Measurements from ENCODE around the gene SEMA3D. TPM values are rescaled to one million over a fixed set of nuclear protein-coding genes. Genes with fewer than 3 reads are reported as not detected.

SEMA3D gene
- total and polyA plus RNA-seq, 2 experiments from 2014 or later = 1.5 to 7.2 TPM

GRCh38 chr7:85068799-85069198 lies 118.1 kb downstream of the SEMA3D start:
- Histone ChIP-seq H3K4me3 (no peak overlapping the region), H3F3A (replicated peaks; ENCODE audit: low read depth) (no peaks in the 10 kb centered on the region), H3K27ac (ENCODE audit: low read depth) (no peak overlapping the region), H3K36me3 (ENCODE audit: insufficient read depth) (no peaks in the 10 kb centered on the region), H2AFZ (no peak overlapping the region), H3K9me2 (ENCODE audit: insufficient read depth) (no peaks in the 10 kb centered on the region), H3K27me3 (ENCODE audit: insufficient read depth) (no peaks in the 10 kb centered on the region), H3K79me2 (replicated peaks; ENCODE audit: insufficient read depth) (no peaks in the 10 kb centered on the region), H4K20me1 (replicated peaks; ENCODE audit: insufficient read depth) (no peaks in the 10 kb centered on the region), H3K4me2 (no peak overlapping the region), H3K4me1 (ENCODE audit: insufficient read depth) (peaks cover 7% of the 10 kb centered on the region)
- Mint-ChIP-seq H3K4me1 (peaks cover 6% of the 10 kb centered on the region; the same call in 2 of the 3 replicates), H3K27me3 (ENCODE audit: insufficient read depth, low read depth, poor library complexity) (no peaks in the 10 kb centered on the region), H3K27ac (no peak overlapping the region), H3K4me3 (no peak overlapping the region), H3K36me3 (ENCODE audit: low read depth) (no peaks in the 10 kb centered on the region), H3K9me3 (no peaks in the 10 kb centered on the region)
- no peak for TF ChIP-seq EZH2phosphoT487 (IDR thresholded peaks at IDR 0.05; ENCODE audit: unreplicated experiment)
- TF ChIP-seq, protein P1, sequence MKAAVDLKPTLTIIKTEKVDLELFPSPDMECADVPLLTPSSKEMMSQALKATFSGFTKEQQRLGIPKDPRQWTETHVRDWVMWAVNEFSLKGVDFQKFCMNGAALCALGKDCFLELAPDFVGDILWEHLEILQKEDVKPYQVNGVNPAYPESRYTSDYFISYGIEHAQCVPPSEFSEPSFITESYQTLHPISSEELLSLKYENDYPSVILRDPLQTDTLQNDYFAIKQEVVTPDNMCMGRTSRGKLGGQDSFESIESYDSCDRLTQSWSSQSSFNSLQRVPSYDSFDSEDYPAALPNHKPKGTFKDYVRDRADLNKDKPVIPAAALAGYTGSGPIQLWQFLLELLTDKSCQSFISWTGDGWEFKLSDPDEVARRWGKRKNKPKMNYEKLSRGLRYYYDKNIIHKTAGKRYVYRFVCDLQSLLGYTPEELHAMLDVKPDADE (IDR thresholded peaks at IDR 0.05) = no peak
- TF ChIP-seq POLR2AphosphoS5 (IDR thresholded peaks at IDR 0.05; ENCODE audit: low read depth) = no peak
- TF ChIP-seq ZNF114 (CRISPR knock-in tag; IDR thresholded peaks at IDR 0.05) = no peak
- no peak for TF ChIP-seq ZNF462 (CRISPR knock-in tag; IDR thresholded peaks at IDR 0.05)
- TF ChIP-seq NANOG (IDR thresholded peaks at IDR 0.05; ENCODE audit: borderline replicate concordance) = no peak
- TF ChIP-seq CREB1 (CRISPR knock-in tag; IDR thresholded peaks at IDR 0.05; ENCODE audit: low read depth) = no peak
- TF ChIP-seq, protein P2, sequence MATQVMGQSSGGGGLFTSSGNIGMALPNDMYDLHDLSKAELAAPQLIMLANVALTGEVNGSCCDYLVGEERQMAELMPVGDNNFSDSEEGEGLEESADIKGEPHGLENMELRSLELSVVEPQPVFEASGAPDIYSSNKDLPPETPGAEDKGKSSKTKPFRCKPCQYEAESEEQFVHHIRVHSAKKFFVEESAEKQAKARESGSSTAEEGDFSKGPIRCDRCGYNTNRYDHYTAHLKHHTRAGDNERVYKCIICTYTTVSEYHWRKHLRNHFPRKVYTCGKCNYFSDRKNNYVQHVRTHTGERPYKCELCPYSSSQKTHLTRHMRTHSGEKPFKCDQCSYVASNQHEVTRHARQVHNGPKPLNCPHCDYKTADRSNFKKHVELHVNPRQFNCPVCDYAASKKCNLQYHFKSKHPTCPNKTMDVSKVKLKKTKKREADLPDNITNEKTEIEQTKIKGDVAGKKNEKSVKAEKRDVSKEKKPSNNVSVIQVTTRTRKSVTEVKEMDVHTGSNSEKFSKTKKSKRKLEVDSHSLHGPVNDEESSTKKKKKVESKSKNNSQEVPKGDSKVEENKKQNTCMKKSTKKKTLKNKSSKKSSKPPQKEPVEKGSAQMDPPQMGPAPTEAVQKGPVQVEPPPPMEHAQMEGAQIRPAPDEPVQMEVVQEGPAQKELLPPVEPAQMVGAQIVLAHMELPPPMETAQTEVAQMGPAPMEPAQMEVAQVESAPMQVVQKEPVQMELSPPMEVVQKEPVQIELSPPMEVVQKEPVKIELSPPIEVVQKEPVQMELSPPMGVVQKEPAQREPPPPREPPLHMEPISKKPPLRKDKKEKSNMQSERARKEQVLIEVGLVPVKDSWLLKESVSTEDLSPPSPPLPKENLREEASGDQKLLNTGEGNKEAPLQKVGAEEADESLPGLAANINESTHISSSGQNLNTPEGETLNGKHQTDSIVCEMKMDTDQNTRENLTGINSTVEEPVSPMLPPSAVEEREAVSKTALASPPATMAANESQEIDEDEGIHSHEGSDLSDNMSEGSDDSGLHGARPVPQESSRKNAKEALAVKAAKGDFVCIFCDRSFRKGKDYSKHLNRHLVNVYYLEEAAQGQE (IDR thresholded peaks at IDR 0.05; ENCODE audit: unreplicated experiment) = no peak
- TF ChIP-seq STAT1 (IDR thresholded peaks at IDR 0.05; ENCODE audit: unreplicated experiment) = no peak
- no peak for TF ChIP-seq EZH2 (IDR thresholded peaks at IDR 0.05; ENCODE audit: low read depth, unreplicated experiment)
- TF ChIP-seq JUNB (IDR thresholded peaks at IDR 0.05; ENCODE audit: unreplicated experiment) = no peak
- TF ChIP-seq, protein P3, sequence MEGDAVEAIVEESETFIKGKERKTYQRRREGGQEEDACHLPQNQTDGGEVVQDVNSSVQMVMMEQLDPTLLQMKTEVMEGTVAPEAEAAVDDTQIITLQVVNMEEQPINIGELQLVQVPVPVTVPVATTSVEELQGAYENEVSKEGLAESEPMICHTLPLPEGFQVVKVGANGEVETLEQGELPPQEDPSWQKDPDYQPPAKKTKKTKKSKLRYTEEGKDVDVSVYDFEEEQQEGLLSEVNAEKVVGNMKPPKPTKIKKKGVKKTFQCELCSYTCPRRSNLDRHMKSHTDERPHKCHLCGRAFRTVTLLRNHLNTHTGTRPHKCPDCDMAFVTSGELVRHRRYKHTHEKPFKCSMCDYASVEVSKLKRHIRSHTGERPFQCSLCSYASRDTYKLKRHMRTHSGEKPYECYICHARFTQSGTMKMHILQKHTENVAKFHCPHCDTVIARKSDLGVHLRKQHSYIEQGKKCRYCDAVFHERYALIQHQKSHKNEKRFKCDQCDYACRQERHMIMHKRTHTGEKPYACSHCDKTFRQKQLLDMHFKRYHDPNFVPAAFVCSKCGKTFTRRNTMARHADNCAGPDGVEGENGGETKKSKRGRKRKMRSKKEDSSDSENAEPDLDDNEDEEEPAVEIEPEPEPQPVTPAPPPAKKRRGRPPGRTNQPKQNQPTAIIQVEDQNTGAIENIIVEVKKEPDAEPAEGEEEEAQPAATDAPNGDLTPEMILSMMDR (conservative IDR thresholded peaks at IDR 0.05; ENCODE audit: low read depth in 2 of 2) = no peak
- no peak for TF ChIP-seq ZNF331 (CRISPR knock-in tag; IDR thresholded peaks at IDR 0.05; ENCODE audit: low read depth)
- ATAC-seq (no peak), DNase-seq (ENCODE audit: low spot score) (no peak)

Data from GM23338 (cell line).